Peyer's patch (tissue), 4 donors: ENCODE results near the gene IMP4. TPM values are rescaled to one million over a fixed set of nuclear protein-coding genes. Genes with fewer than 3 reads are reported as not detected.
A peak's percentile ranks its signal among the peaks of the same experiment; 100 is the strongest.

Source experiments
- DNase-seq, 3 donors: peaks; one replicate each; pipeline ENCODE4 v3.0.0-alpha.2; 2017 to 2019
- H3K27ac ChIP-seq, 4 donors: fragments of 200-600 bp; sonication (generic); one replicate each; pipeline ENCODE4 v1.5.1; 2016 to 2019
- H3K27me3 ChIP-seq, 2 donors: fragments of 200-600 bp; sonication (generic); one replicate each; pipeline ENCODE4 v1.5.1; 2019
- H3K36me3 ChIP-seq, 3 donors: fragments of 200-600 bp; sonication (generic); one replicate each; pipeline ENCODE4 v1.5.1; 2016 to 2019
- H3K4me1 ChIP-seq, 4 donors: fragments of 200-600 bp; sonication (generic); one replicate each; pipeline ENCODE4 v1.5.1; 2016 to 2019
- H3K4me3 ChIP-seq, 4 donors: fragments of 200-600 bp; sonication (generic); 1 replicate in 3 of 4; 2 replicates in 1 of 4; pipeline ENCODE4 v1.5.1; 2016 to 2019; ENCODE audit warnings: mild to moderate bottlenecking in 1 of 4
- H3K9me3 ChIP-seq, 4 donors: fragments of 200-600 bp; sonication (generic); one replicate each; pipeline ENCODE4 v1.5.1; 2016 to 2019; ENCODE audit warnings: mild to moderate bottlenecking in 1 of 4
- CTCF ChIP-seq, 6 experiments: fragments of 450-650 bp in 4 of 6; fragments of 200-600 bp in 2 of 6; sonication (generic) in 1 of 6; IDR thresholded peaks; one replicate each; pipeline ENCODE4 v1.5.1; 2017 to 2019; ENCODE audit warnings: antibody characterized with exemption in 6 of 6, mild to moderate bottlenecking in 3 of 6, moderate library complexity in 1 of 6
- POLR2A ChIP-seq, 2 donors: fragments of 450-650 bp; IDR thresholded peaks; one replicate each; pipeline ENCODE4 v1.5.1; 2017; ENCODE audit warnings: antibody characterized with exemption in 2 of 2, mild to moderate bottlenecking in 2 of 2, moderate library complexity in 2 of 2
- total RNA-seq, 4 donors: library from RNA; depleted of rRNA; stranded (reverse); fragments of >200 nt; gene quantifications; one replicate each; pipeline ENCODE4 v1.1.0, GENCODE V29; 2016

The IMP4 gene
- total RNA-seq, 4 donors from 2014 or later, result 41.9 to 99.9 (median 62.8) TPM

GRCh38 chr2:130382313-130382917, 39.7 kb downstream of the IMP4 start:
- Histone ChIP-seq H3K4me1 (peaks cover 0 to 8% (median 4%) of the 10 kb centered on the region in 4 donors), H3K36me3 (no peaks in the 10 kb centered on the region), H3K9me3 (no peaks in the 10 kb centered on the region), H3K4me3 (no peak overlapping the region), H3K27me3 (no peaks in the 10 kb centered on the region), H3K27ac (no peak overlapping the region)
- no peak for TF ChIP-seq CTCF (IDR thresholded peaks at IDR 0.05)
- TF ChIP-seq POLR2A (IDR thresholded peaks at IDR 0.05), result no peak
- DNase-seq, result no peak

GRCh38 chr2:130385709-130386108, 43.0 kb downstream of the IMP4 start:
- H3K9me3 ChIP-seq, result no peaks in the 10 kb centered on the region
- no peaks in the 10 kb centered on the region for H3K36me3 ChIP-seq
- peak in 2 of 3 donors; percentile 66 to 67 for DNase-seq
- H3K4me3 ChIP-seq, result no peak overlapping the region
- H3K27ac ChIP-seq, result peak overlapping the region in 2 of 4 donors; percentile 1 to 63
- TF ChIP-seq POLR2A (IDR thresholded peaks at IDR 0.05) (no peak), CTCF (IDR thresholded peaks at IDR 0.05) (no peak)
- no peaks in the 10 kb centered on the region for H3K27me3 ChIP-seq
- peaks cover 0 to 11% (median 3%) of the 10 kb centered on the region in 4 donors for H3K4me1 ChIP-seq

- no peak overlapping the region for H3K27ac ChIP-seq
- DNase-seq, result no peak
- no peak overlapping the region for H3K4me3 ChIP-seq
- TF ChIP-seq POLR2A (IDR thresholded peaks at IDR 0.05), result no peak
- H3K4me1 ChIP-seq, result peaks cover 0 to 17% (median 5%) of the 10 kb centered on the region in 4 donors
- no peaks in the 10 kb centered on the region for H3K27me3 ChIP-seq
- H3K36me3 ChIP-seq, result no peaks in the 10 kb centered on the region
- no peaks in the 10 kb centered on the region for H3K9me3 ChIP-seq
Observed at GRCh38 chr2:130387071-130387400, 44.3 kb downstream of the IMP4 start.

GRCh38 chr2:130387804-130388203, 45.1 kb downstream of the IMP4 start:
- H3K4me1 ChIP-seq, result peaks cover 0 to 18% (median 7%) of the 10 kb centered on the region in 4 donors
- peak overlapping the region in 2 of 4 donors; percentile 38 to 55 for H3K27ac ChIP-seq
- H3K9me3 ChIP-seq, result no peaks in the 10 kb centered on the region
- H3K36me3 ChIP-seq, result no peaks in the 10 kb centered on the region
- H3K27me3 ChIP-seq, result no peaks in the 10 kb centered on the region
- H3K4me3 ChIP-seq, result no peak overlapping the region
- no peak for DNase-seq
- TF ChIP-seq POLR2A (IDR thresholded peaks at IDR 0.05), result no peak
- no peak for TF ChIP-seq CTCF (IDR thresholded peaks at IDR 0.05)

GRCh38 chr2:130388221-130388907, 45.7 kb downstream of the IMP4 start:
- peak overlapping the region in 2 of 4 donors; percentile 38 to 55 for H3K27ac ChIP-seq

More at GRCh38 chr2:130388221-130388907, 45.7 kb downstream of the IMP4 start:
- Histone ChIP-seq H3K4me1 (peaks cover 0 to 18% (median 7%) of the 10 kb centered on the region in 4 donors), H3K9me3 (no peaks in the 10 kb centered on the region), H3K4me3 (no peak overlapping the region), H3K27me3 (no peaks in the 10 kb centered on the region), H3K36me3 (no peaks in the 10 kb centered on the region)
- no peak for TF ChIP-seq POLR2A (IDR thresholded peaks at IDR 0.05)
- no peak for TF ChIP-seq CTCF (IDR thresholded peaks at IDR 0.05)
- no peak for DNase-seq
